AG09319 (cell line): Measurements from ENCODE around the gene GPR78.

ENCODE experiments used
- DNase-seq: peaks from one replicate; pipeline ENCODE4 v3.0.0-alpha.2; 2010; ENCODE audit warnings: low read depth; ENCODE audit errors: extremely low read depth
- CTCF ChIP-seq: IDR thresholded peaks from 2 replicates; pipeline ENCODE4 v1.5.1; 2011; ENCODE audit warnings: low read depth, mild to moderate bottlenecking, inconsistent platforms, low read length, moderate library complexity

GPR78 gene

GRCh38 chr4:8538076-8538702 lies 42.0 kb upstream of the GPR78 start:
- no peak for DNase-seq
- TF ChIP-seq CTCF = no peak

- no peak for TF ChIP-seq CTCF
- no peak for DNase-seq
These were observed 41.3 kb upstream of the GPR78 start for GRCh38 chr4:8538703-8539567.

DNA sequence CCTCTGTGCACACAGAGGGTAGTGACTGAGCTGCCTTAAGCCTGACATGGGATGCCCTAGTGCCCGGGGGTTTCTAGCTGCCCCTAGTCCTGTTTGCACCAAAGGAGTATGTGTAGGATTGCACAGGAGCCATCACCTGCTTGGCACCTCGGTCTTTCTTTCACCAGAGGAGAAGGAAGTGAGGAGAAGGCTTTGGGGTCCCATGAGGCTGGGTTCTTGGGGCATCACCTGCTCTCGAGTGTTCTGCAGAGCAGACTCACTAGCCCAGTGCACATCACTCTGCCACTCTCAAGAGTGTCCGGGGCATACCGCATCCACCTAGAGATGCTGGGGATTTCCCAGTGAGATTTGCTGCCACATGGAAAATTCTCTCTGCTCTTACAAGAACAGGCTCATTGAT lies 40.5 kb upstream of the GPR78 start:
- no peak for DNase-seq
- TF ChIP-seq CTCF = no peak

DNA sequence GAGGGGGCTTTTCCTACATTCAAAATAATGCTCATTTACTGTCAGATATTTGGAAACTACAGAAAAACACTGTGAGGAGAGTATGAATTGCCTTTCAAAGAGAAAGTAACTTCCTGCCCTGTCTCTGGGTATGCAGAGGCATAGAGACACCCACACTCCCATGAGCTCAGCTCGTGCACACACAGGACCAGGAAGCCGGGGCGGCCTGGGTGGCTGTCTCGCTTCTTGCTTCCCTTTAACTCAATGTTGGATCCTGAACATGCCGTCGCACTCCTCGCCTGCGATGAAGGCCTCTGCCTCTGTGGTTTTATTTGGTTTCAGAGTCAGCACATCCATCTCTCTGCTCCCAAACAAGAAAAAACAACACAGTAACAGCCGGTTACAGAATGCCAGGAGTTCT lies 40.1 kb upstream of the GPR78 start:
- TF ChIP-seq CTCF = no peak
- DNase-seq = no peak

DNA sequence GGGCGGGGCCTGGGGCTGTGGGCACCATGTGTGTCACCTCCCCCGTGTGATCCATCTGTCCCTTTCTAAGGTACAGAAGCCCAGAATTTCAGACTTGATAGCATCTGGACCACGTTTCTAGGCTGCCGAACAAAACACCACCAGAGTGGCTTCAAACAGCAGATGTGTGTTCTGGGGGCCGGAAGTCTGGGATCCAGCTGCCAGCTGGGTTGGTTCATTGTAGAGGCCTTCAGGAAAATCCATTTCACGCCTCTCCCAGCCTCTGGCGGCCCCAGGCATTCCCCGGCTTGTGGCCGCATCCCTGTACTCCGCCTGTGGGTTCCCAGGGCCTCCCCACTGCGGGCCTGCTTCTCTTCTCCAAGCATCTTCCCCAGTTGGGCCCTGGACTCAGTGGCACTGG lies 39.6 kb upstream of the GPR78 start:
- no peak for DNase-seq
- no peak for TF ChIP-seq CTCF

DNA sequence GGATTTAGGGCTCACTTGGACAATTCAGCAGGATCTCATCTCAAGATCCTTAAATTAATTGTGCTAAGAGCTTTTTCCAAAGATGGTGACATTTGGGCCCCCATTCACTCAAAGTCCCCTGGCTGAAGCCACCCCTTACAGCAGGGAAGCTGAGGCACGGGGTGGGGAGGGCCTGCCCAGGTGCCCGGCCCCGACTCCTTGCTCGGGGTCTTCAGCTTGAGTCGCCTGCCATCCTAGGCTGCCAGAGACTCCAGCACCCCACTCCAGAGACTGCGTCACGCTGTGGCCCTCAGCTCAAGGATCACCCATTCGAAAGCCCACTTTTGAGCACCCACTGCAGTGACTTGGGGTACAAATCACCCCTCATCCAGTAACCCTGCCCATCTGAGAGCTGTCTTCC lies 39.2 kb upstream of the GPR78 start:
- DNase-seq = no peak
- TF ChIP-seq CTCF = no peak

GRCh38 chr4:8541981-8542715 lies 38.0 kb upstream of the GPR78 start:
- DNase-seq = no peak
- no peak for TF ChIP-seq CTCF
